ENCODE measurements around the gene WNT1. TPM values are rescaled to one million over a fixed set of nuclear protein-coding genes. Genes with fewer than 3 reads are reported as not detected.

WNT1 gene
- total RNA-seq, 1 donor from 2014 or later = not detected

GRCh38 chr12:48966177-48966895 lies 11.8 kb upstream of the WNT1 start:
- H3K27ac ChIP-seq = no peak overlapping the region
- no peak for DNase-seq (ENCODE audit: extremely low spot score in 2 of 2)
- intact Hi-C loops (cut with DNase I) = no loop called here
- peaks cover 22% of the 10 kb centered on the region for H3K4me1 ChIP-seq
- no peaks in the 10 kb centered on the region for H3K9me3 ChIP-seq
- no peaks in the 10 kb centered on the region for H3K27me3 ChIP-seq
- no peak for TF ChIP-seq CTCF (IDR thresholded peaks at IDR 0.05)
- TF ChIP-seq POLR2A (IDR thresholded peaks at IDR 0.05) = no peak
- no peak for TF ChIP-seq POLR2AphosphoS5 (IDR thresholded peaks at IDR 0.05; ENCODE audit: insufficient read depth in 1 of 2, low read depth in 1 of 2)
- H3K4me3 ChIP-seq = no peak overlapping the region
- no peaks in the 10 kb centered on the region for H3K36me3 ChIP-seq

DNA sequence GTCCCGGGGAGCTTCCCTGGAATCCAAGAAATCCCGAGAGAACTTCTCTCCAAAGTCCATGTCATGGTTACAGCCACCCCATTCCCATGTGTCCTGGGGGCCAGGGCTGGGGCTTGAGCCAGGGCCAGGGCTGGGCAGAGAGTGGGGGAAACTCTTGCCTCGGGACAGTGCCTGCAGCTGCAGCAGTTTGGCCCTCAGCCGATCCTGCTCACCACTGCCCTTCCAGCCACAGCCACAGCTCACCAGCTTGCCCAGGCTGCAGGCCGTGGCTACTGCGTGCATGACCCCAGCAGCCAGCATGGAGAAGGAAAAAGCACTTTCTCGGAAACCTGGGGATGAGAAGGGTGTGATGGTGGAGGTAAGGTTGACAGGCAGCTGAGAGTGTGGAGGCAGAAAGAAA lies 10.1 kb upstream of the WNT1 start:
- no peak for TF ChIP-seq CTCF (IDR thresholded peaks at IDR 0.05)
- DNase-seq (ENCODE audit: extremely low spot score in 2 of 2) = no peak
- H3K27ac ChIP-seq = no peak overlapping the region
- intact Hi-C loops (cut with DNase I) = no loop called here
- H3K4me1 ChIP-seq = peaks cover 32% of the 10 kb centered on the region
- no peaks in the 10 kb centered on the region for H3K27me3 ChIP-seq
- H3K36me3 ChIP-seq = no peaks in the 10 kb centered on the region
- no peak overlapping the region for H3K4me3 ChIP-seq
- H3K9me3 ChIP-seq = no peaks in the 10 kb centered on the region

DNA sequence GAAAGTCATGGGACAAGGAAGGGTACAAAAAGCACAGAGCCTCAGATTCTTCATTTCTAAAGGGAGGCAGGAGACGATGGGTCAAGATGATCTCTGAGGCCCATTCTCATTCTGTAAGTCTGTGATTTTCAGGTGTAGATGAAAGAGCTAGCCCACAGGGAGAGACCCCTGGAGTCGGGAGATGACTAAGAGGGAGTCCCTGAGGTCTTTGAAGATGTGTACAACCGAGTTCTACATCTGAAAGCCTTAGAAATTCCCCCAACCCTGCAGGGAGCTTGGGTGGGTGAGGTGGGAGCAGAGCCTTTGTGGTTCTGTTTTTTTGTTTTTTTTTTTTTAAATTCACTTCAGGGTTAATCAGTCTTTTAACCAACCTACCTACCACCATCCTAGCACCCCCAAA lies 9.7 kb upstream of the WNT1 start:
- TF ChIP-seq POLR2AphosphoS5 (IDR thresholded peaks at IDR 0.05; ENCODE audit: insufficient read depth in 1 of 2, low read depth in 1 of 2) (no peak), POLR2A (IDR thresholded peaks at IDR 0.05) (no peak), CTCF (IDR thresholded peaks at IDR 0.05) (no peak)
- Histone ChIP-seq H3K36me3 (no peaks in the 10 kb centered on the region), H3K27ac (no peak overlapping the region), H3K27me3 (no peaks in the 10 kb centered on the region), H3K4me3 (no peak overlapping the region), H3K9me3 (no peaks in the 10 kb centered on the region), H3K4me1 (peaks cover 32% of the 10 kb centered on the region)
- no peak for DNase-seq (ENCODE audit: extremely low spot score in 2 of 2)
- intact Hi-C loops (cut with DNase I) = no loop called here

- TF ChIP-seq CTCF (IDR thresholded peaks at IDR 0.05) (no peak), POLR2AphosphoS5 (IDR thresholded peaks at IDR 0.05; ENCODE audit: insufficient read depth in 1 of 2, low read depth in 1 of 2) (no peak), POLR2A (IDR thresholded peaks at IDR 0.05) (no peak)
- Histone ChIP-seq H3K27ac (no peak overlapping the region), H3K36me3 (no peaks in the 10 kb centered on the region), H3K4me1 (peaks cover 37% of the 10 kb centered on the region), H3K9me3 (no peaks in the 10 kb centered on the region), H3K27me3 (no peaks in the 10 kb centered on the region), H3K4me3 (no peak overlapping the region)
- no peak for DNase-seq (ENCODE audit: extremely low spot score in 2 of 2)
- intact Hi-C loops (cut with DNase I) = no loop called here
Measured at GRCh38 chr12:48969160-48969771, 8.9 kb upstream of the WNT1 start.
